Lung (tissue), 12 donors: Measurements from ENCODE around the gene EXOC4. TPM values are rescaled to one million over a fixed set of nuclear protein-coding genes. Genes with fewer than 3 reads are reported as not detected.
A peak's percentile ranks its signal among the peaks of the same experiment; 100 is the strongest.

Experiments
- ATAC-seq: fragments of 200-7000 bp; cut with Tn5 transposase; one replicate; pipeline ENCODE4 v1.9.1; 2020; ENCODE audit warnings: moderate number of reproducible peaks; ENCODE audit not compliant: insufficient read depth, low FRiP score
- DNase-seq, 3 donors: peaks; one replicate each; pipeline ENCODE4 v3.0.0-alpha.2; 2013 to 2017
- H3K27ac ChIP-seq, 2 donors: one replicate each; pipeline ENCODE4 v1.5.1; 2013; ENCODE audit warnings: mild to moderate bottlenecking in 2 of 2, moderate library complexity in 2 of 2, control low read depth in 1 of 2, inconsistent platforms in 1 of 2, low read depth in 1 of 2, low read length in 1 of 2
- H3K27me3 ChIP-seq, 3 donors: one replicate each; pipeline ENCODE4 v1.5.1; 2013; ENCODE audit warnings: low read length in 2 of 3; ENCODE audit not compliant: control insufficient read depth in 3 of 3, insufficient read depth in 3 of 3
- H3K36me3 ChIP-seq, 4 donors: one replicate each; pipeline ENCODE4 v1.5.1; 2013; ENCODE audit warnings: low read length in 4 of 4, mild to moderate bottlenecking in 1 of 4, moderate library complexity in 1 of 4; ENCODE audit not compliant: control insufficient read depth in 4 of 4, insufficient read depth in 4 of 4
- H3K4me1 ChIP-seq, 5 donors: one replicate each; pipeline ENCODE4 v1.5.1; 2013; ENCODE audit warnings: low read length in 5 of 5, mild to moderate bottlenecking in 2 of 5, moderate library complexity in 1 of 5; ENCODE audit not compliant: control insufficient read depth in 5 of 5, insufficient read depth in 5 of 5
- H3K4me3 ChIP-seq: one replicate; pipeline ENCODE4 v1.5.1; 2013; ENCODE audit warnings: mild to moderate bottlenecking, control low read depth, moderate library complexity
- H3K9ac ChIP-seq, 2 donors: one replicate each; pipeline ENCODE4 v1.5.1; 2013; ENCODE audit warnings: low read length in 2 of 2, control low read depth in 1 of 2; ENCODE audit not compliant: insufficient read depth in 1 of 2
- H3K9me3 ChIP-seq, 4 donors: one replicate each; pipeline ENCODE4 v1.5.1; 2013; ENCODE audit warnings: low read length in 3 of 4, mild to moderate bottlenecking in 1 of 4, moderate library complexity in 1 of 4; ENCODE audit not compliant: control insufficient read depth in 4 of 4, insufficient read depth in 3 of 4
- CTCF ChIP-seq: IDR thresholded peaks from 2 replicates; pipeline ENCODE4 v1.5.1; 2012; ENCODE audit warnings: mild to moderate bottlenecking; ENCODE audit errors: control extremely low read depth, extremely low read depth
- WGBS, 2 donors: extraction: QIAGEN DNeasy Blood & Tissue Kit; methylation state at CpG; one replicate each; pipeline ENCODE4 v1.1.7; 2013; 5-methylcytosine and 5-hydroxymethylcytosine counted together
- polyA plus RNA-seq, 2 donors: library from polyadenylated mRNA; stranded (reverse); fragments of 200-250 nt; gene quantifications; one replicate each; pipeline ENCODE4 v1.2.1, GENCODE V29; 2013
- total RNA-seq, 2 donors: library from RNA; depleted of rRNA in 1 of 2; stranded (reverse); fragments of >200 nt in 1 of 2; gene quantifications; one replicate each; pipeline ENCODE4 v1.2.1, GENCODE V29; 2014 to 2021
- donor health status: control.
- donor health status: control.
- donor health status: Bipolar disorder and iron deficiency.
- donor health status: healthy.
- donor health status: DM: yes; HTN: yes; CAD: no.

The EXOC4 gene
- total and polyA plus RNA-seq, 4 donors, result 10.3 to 232 (median 47.4) TPM

DNA sequence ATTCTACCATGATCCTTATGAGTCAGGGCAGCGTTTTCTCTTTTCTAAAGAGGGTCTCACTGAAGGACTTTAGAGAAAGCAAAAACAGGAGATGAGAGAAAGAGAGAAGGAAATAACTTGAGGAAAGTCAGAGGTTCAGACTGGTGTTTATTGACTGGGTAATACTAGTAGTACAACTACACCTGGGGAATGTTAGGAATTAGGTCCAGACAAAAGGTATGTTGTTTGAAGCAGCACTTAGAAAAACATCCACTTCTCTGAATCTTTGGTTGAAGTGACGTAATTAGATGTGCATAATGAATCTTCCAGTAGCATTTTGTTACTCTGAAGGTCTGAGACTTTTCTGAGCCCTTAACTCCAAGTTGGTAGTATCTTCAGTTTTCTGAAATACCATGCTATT is 494.0 kb downstream of the EXOC4 start:
- H3K9ac ChIP-seq, result no peak overlapping the region

DNA sequence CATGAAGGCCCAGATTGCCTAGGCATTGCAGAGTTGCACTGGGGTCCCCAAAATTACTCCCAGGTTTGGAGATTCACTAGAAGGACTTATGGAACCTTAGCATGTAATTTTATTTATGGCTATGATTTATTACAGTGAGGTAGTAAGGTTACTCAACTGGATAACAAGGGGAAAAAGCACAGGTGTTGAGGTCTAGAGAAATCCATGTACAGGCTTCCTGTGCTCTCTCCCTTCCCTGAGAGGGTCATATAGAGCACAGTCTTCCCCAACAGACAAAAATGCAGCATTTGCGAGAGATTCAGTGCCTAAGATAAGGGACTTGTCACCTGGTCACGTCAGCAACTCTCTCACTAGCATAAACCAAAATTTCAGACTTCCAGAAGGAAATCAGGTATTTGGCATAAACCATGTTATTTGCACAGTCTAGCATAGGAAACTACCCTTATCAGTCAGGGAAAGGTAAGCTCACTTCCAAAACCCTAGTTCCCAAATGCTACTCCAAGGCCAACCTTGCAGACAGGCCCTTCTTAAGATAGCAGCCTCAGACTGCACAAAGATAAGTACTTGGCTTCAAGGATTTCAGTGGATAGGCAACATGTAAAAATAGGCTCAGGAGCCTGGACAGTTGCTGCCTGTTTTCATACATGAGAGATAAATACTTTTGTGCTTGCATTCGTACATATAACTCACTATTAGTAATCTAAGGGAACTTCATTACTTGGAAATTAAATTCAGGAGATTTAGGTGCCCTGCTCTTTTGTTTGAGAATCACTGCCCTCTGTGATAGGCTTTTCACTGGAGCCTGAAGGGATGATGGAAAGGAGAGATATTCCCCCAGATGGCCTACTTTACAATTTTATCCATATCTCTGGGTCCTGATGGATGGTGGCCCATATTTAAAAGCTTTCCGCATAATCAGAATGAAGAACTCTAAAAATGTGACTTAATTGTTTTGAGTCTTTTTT is 495.8 kb downstream of the EXOC4 start:
- DNase-seq (no peak), ATAC-seq (no peak)
- Histone ChIP-seq H3K36me3 (no peaks in the 10 kb centered on the region), H3K27ac (no peak overlapping the region), H3K9ac (no peak overlapping the region), H3K4me1 (peaks cover 0 to 14% (median 0%) of the 10 kb centered on the region in 5 donors), H3K9me3 (no peaks in the 10 kb centered on the region), H3K4me3 (no peak overlapping the region), H3K27me3 (no peaks in the 10 kb centered on the region)
- no peak for TF ChIP-seq CTCF
- 69 to 94% methylated on average over 4 of the region's 4 CpGs for WGBS, 2 donors

More for the DNA sequence above, 494.0 kb downstream of the EXOC4 start:
- Histone ChIP-seq H3K27ac (no peak overlapping the region), H3K27me3 (no peaks in the 10 kb centered on the region), H3K4me1 (peaks cover 0 to 14% (median 0%) of the 10 kb centered on the region in 5 donors), H3K4me3 (no peak overlapping the region), H3K36me3 (no peaks in the 10 kb centered on the region), H3K9me3 (no peaks in the 10 kb centered on the region)
- WGBS, 2 donors, result 42% methylated on average over 2 of the region's 2 CpGs
- no peak for TF ChIP-seq CTCF
- ATAC-seq, result no peak
- peak in 1 of 3 donors; percentile 15 for DNase-seq

DNA sequence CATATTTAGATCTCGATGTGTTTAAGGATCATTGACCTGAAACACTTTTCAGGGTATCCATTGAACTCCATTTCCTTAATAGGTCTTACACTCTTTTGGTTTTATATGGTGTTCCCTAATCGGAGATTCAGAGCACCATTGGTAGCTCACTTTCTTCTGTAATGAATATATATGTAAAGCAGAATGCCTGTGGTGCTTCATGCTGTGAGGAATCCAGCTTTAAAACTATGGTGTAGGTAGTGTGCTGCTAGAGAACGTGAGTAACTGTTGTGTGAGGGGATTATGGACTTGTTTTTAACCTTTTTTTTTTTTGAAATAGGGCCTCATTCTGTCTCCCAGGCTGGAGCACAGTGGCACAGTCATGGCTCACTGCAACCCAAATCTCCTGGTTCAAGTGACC is 497.4 kb downstream of the EXOC4 start:
- Histone ChIP-seq H3K36me3 (no peaks in the 10 kb centered on the region), H3K27me3 (no peaks in the 10 kb centered on the region), H3K4me1 (peaks cover 0 to 18% (median 0%) of the 10 kb centered on the region in 5 donors), H3K9ac (no peak overlapping the region), H3K4me3 (no peak overlapping the region), H3K9me3 (no peaks in the 10 kb centered on the region), H3K27ac (no peak overlapping the region)
- ATAC-seq, result no peak
- 66 to 98% methylated on average over 3 of the region's 3 CpGs for WGBS, 2 donors
- no peak for DNase-seq
- TF ChIP-seq CTCF, result no peak
